ENCODE measurements around the gene TRERF1. TPM values are rescaled to one million over a fixed set of nuclear protein-coding genes. Genes with fewer than 3 reads are reported as not detected.

The TRERF1 gene
- total and polyA plus RNA-seq, 2 of the 8 experiments (the other 6 are each of a cell fraction or from before 2014, with no cell fraction given): 10.8 to 21.5 TPM

DNA sequence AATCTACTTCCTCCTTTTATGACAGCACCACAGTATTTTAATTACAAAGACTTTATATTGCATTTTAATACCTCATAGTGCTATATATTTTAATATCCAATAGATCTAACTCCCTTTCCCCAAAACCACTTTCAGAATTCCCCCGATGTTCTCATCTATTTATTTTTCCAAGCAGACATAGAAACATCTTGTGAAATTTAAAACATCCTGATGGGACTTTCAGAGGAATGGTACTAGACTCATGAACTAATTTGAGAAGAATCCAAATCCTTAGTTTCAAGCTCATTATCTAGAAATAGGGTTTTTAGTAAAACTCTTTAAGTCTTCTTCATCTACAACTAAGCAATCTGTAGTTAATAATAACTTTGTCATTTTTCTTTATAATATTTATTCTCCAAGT lies 97.0 kb downstream of the TRERF1 start:
- no peaks in the 10 kb centered on the region; a peak in 1 of 8 replicates for H3K36me3 ChIP-seq (ENCODE audit: control insufficient read depth in 2 of 4, insufficient read depth in 4 of 4, low read length in 3 of 4)
- no peak for FAIRE-seq
- H3K4me3 ChIP-seq (ENCODE audit: extremely low read depth in 1 of 4, insufficient read depth in 2 of 4, low read depth in 3 of 4, low read length in 4 of 4): no peak overlapping the region

More for the DNA sequence above, 97.0 kb downstream of the TRERF1 start:
- no peak overlapping the region for H2AFZ ChIP-seq (ENCODE audit: low read length)
- no peaks in the 10 kb centered on the region; a peak in 1 of 7 replicates for H3K4me1 ChIP-seq (replicated peaks in 1 of 4; ENCODE audit: control insufficient read depth in 3 of 4, insufficient read depth in 4 of 4, low read length in 3 of 4)
- H4K20me1 ChIP-seq (replicated peaks in 1 of 2; ENCODE audit: control insufficient read depth in 1 of 2, insufficient read depth in 2 of 2, low read length in 2 of 2): no peaks in the 10 kb centered on the region
- no peak overlapping the region for H2AK5ac ChIP-seq (ENCODE audit: low read depth, low read length)
- WGBS, 2 experiments (ENCODE audit: extremely low coverage in 1 of 2, insufficient coverage in 1 of 2, insufficient read length in 1 of 2, insufficient replicate concordance in 2 of 2, low coverage in 1 of 2, low lambda C conversion rate in 2 of 2, missing lambda C conversion rate in 1 of 2): 87% methylated on average over 1 of the region's 1 CpG; no CpG with 5 or more reads in 1 of the 2 experiments
- H3K79me2 ChIP-seq (ENCODE audit: control insufficient read depth in 1 of 2, insufficient read depth in 2 of 2, low read length in 2 of 2): peaks cover 0 to 5% of the 10 kb centered on the region in 2 experiments; a peak in 2 of 4 replicates
- TF ChIP-seq ZNF274 (IDR thresholded peaks at IDR 0.05; ENCODE audit: borderline replicate concordance, extremely low read depth, low read length) (no peak), BRCA1 (IDR thresholded peaks at IDR 0.05; ENCODE audit: low read depth, low read length) (no peak), RXRA (IDR thresholded peaks at IDR 0.05; ENCODE audit: insufficient read depth, low read depth, low read length) (no peak)
- TF ChIP-seq, protein P1, sequence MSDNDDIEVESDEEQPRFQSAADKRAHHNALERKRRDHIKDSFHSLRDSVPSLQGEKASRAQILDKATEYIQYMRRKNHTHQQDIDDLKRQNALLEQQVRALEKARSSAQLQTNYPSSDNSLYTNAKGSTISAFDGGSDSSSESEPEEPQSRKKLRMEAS (IDR thresholded peaks at IDR 0.05): no peak
- no peak overlapping the region for H3K27ac ChIP-seq (ENCODE audit: low read depth, low read length)
- 0 out of 2 replicates have a peak, but pooled peaks cover 9% of the 10 kb centered on the region for H3K79me1 ChIP-seq (ENCODE audit: low read depth, low read length)
- no peak overlapping the region for H4K5ac ChIP-seq (ENCODE audit: insufficient read length, low read depth, low read length)
- no peak overlapping the region for H3K23ac ChIP-seq (ENCODE audit: insufficient read length)
- no peak overlapping the region for H3K56ac ChIP-seq (replicated peaks; ENCODE audit: insufficient read length, low read depth, low read length)
- no peak overlapping the region for H2BK5ac ChIP-seq (ENCODE audit: low read depth, low read length)
- H4K8ac ChIP-seq (ENCODE audit: extremely low read depth, insufficient read depth, low read length): no peak overlapping the region
- no peak overlapping the region for H3K4ac ChIP-seq (replicated peaks; ENCODE audit: insufficient read length, low read depth, low read length)
- no peak overlapping the region for H3K18ac ChIP-seq (ENCODE audit: extremely low read depth, low read length)
- ChIA-PET POLR2A (ENCODE audit: partially characterized antibody) (interaction anchor here (1.3 kb wide), 1 partner anchor 98 kb away, joined by 4 read pairs; no protein-coding TSS in a partner anchor), CTCF (ENCODE audit: partially characterized antibody) (no interaction called here)
- no peak overlapping the region for H2BK20ac ChIP-seq (ENCODE audit: low read length)
- no peak overlapping the region for H3K4me2 ChIP-seq (ENCODE audit: insufficient read depth in 1 of 2, low read depth in 2 of 2, low read length in 2 of 2)
- no peak overlapping the region for H3K14ac ChIP-seq (ENCODE audit: insufficient read length)
- H3K9me3 ChIP-seq (ENCODE audit: insufficient read depth in 2 of 2, low read depth in 1 of 2, low read length in 1 of 2): no peaks in the 10 kb centered on the region
- no peak overlapping the region for H3K9ac ChIP-seq (replicated peaks in 1 of 4; ENCODE audit: extremely low read depth in 1 of 4, low read depth in 3 of 4, low read length in 3 of 4)
- H4K91ac ChIP-seq (replicated peaks; ENCODE audit: insufficient read length, low read length): no peak overlapping the region
- H2BK15ac ChIP-seq (ENCODE audit: low read length): no peak overlapping the region
- H3K27me3 ChIP-seq (replicated peaks in 1 of 4; ENCODE audit: control insufficient read depth in 3 of 4, extremely low read depth in 1 of 4, insufficient read depth in 3 of 4, low read length in 3 of 4): no peaks in the 10 kb centered on the region
- H2BK12ac ChIP-seq (ENCODE audit: low read depth, low read length): no peak overlapping the region
- H3K23me2 ChIP-seq (ENCODE audit: low read depth, low read length): no peaks in the 10 kb centered on the region
- H2BK120ac ChIP-seq (replicated peaks; ENCODE audit: low read depth, low read length): no peak overlapping the region
- DNase-seq (ENCODE audit: low read depth in 1 of 2, low spot score in 2 of 2): no peak

All from H1 (cell line).